HepG2 (cell line): ENCODE data around the gene CCNG1. TPM values are rescaled to one million over a fixed set of nuclear protein-coding genes. Genes with fewer than 3 reads are reported as not detected.

Experiments
- BCL3 ChIP-seq: sonication (generic); formaldehyde crosslinking; IDR thresholded peaks from 2 replicates; pipeline ENCODE4 v1.5.1; 2020; ENCODE audit warnings: mild to moderate bottlenecking, missing genetic modification reagents, moderate library complexity
- CHCHD3 ChIP-seq: sonication (generic); formaldehyde crosslinking; IDR thresholded peaks from 2 replicates; pipeline ENCODE4 v1.8.0; 2022; ENCODE audit warnings: mild to moderate bottlenecking, missing genetic modification reagents, moderate library complexity
- GLMP ChIP-seq: sonication (generic); formaldehyde crosslinking; IDR thresholded peaks from 2 replicates; pipeline ENCODE4 v1.9.0; 2021; ENCODE audit warnings: missing genetic modification reagents, mild to moderate bottlenecking, borderline replicate concordance
- HOXA3 ChIP-seq: sonication (generic); formaldehyde crosslinking; IDR thresholded peaks from 2 replicates; pipeline ENCODE4 v1.5.0; 2020; ENCODE audit warnings: missing genetic modification reagents
- IRX3 ChIP-seq: sonication (generic); formaldehyde crosslinking; IDR thresholded peaks from 2 replicates; pipeline ENCODE4 v1.8.1; 2023; ENCODE audit warnings: mild to moderate bottlenecking, low read depth, missing genetic modification reagents, borderline replicate concordance
- MXI1 ChIP-seq: IDR thresholded peaks from 3 replicates; pipeline ENCODE4 v1.6.1; 2012; ENCODE audit warnings: low read depth, low read length, inconsistent platforms, borderline replicate concordance
- NR2F1 ChIP-seq, 2 experiments: fragments of 450-650 bp in 1 of 2; formaldehyde crosslinking in 1 of 2; IDR thresholded peaks; 2 replicates each; pipeline versions ENCODE4 v1.5.0 to v1.6.1; 2016 to 2020; ENCODE audit warnings: mild to moderate bottlenecking in 1 of 2, missing compliant biosample characterization in 1 of 2, missing genetic modification reagents in 1 of 2, moderate library complexity in 1 of 2
- RAD51 ChIP-seq: fragments of 450-650 bp; IDR thresholded peaks from 2 replicates; pipeline ENCODE4 v1.6.1; 2016; ENCODE audit warnings: borderline replicate concordance
- SMC3 ChIP-seq: IDR thresholded peaks from 2 replicates; pipeline ENCODE4 v1.6.1; 2011; ENCODE audit warnings: low read length, improper control_type of control experiment
- THAP8 ChIP-seq: sonication (generic); formaldehyde crosslinking; IDR thresholded peaks from 2 replicates; pipeline ENCODE4 v1.5.1; 2020; ENCODE audit warnings: missing genetic modification reagents, mild to moderate bottlenecking, borderline replicate concordance
- ZNF180 ChIP-seq: sonication (generic); formaldehyde crosslinking; IDR thresholded peaks from 2 replicates; pipeline ENCODE4 v1.4.0; 2020; ENCODE audit warnings: low read depth, missing genetic modification reagents, borderline replicate concordance
- ZNF281 ChIP-seq: sonication (generic); formaldehyde crosslinking; IDR thresholded peaks from 2 replicates; pipeline ENCODE4 v1.4.0; 2020; ENCODE audit warnings: missing genetic modification reagents, borderline replicate concordance
- ZNF350 ChIP-seq: sonication (generic); formaldehyde crosslinking; IDR thresholded peaks from 2 replicates; pipeline ENCODE4 v1.4.0; 2020; ENCODE audit warnings: mild to moderate bottlenecking, low read depth, missing genetic modification reagents, borderline replicate concordance
- ZNF512B ChIP-seq: sonication (generic); formaldehyde crosslinking; IDR thresholded peaks from 2 replicates; pipeline ENCODE4 v1.5.1; 2020; ENCODE audit warnings: missing genetic modification reagents, mild to moderate bottlenecking, borderline replicate concordance
- ZNF670 ChIP-seq: sonication (generic); formaldehyde crosslinking; IDR thresholded peaks from 2 replicates; pipeline ENCODE4 v1.8.0; 2022; ENCODE audit warnings: mild to moderate bottlenecking, missing genetic modification reagents, borderline replicate concordance
- ZSCAN5A ChIP-seq: sonication (generic); formaldehyde crosslinking; IDR thresholded peaks from 2 replicates; pipeline ENCODE4 v1.8.0; 2022; ENCODE audit warnings: mild to moderate bottlenecking, missing genetic modification reagents, borderline replicate concordance
- polyA plus RNA-seq, 8 experiments: library from polyadenylated mRNA; depleted of rRNA in 3 of 8; stranded (reverse) in 7 of 8; unstranded in 1 of 8; fragments of >200 nt; fragmentation: Illumina TruSeq in 4 of 8; extraction: Trizol in 4 of 8; gene quantifications; 2 replicates each; pipeline versions ENCODE4 v1.2.1 to v1.2.3, GENCODE V29; 2011 to 2016; ENCODE audit warnings: low read depth in 4 of 8, missing spikeins in 1 of 8, mixed read lengths in 1 of 8; ENCODE audit not compliant: insufficient read depth in 1 of 8
- total RNA-seq, 5 experiments: library from RNA; depleted of rRNA; stranded (reverse); fragments of >200 nt; fragmentation: Illumina TruSeq; extraction: Trizol; gene quantifications; 2 replicates each; pipeline ENCODE4 v1.2.3, GENCODE V29; 2016; ENCODE audit warnings: low read depth in 1 of 5

The CCNG1 gene
- total and polyA plus RNA-seq, 2 of the 13 experiments (the other 11 are each of a cell fraction or from before 2014, with no cell fraction given), result 181 to 353 TPM

GRCh38 chr5:163459819-163460561 lies 22.6 kb downstream of the CCNG1 start, which contains the start of gene NUDCD2 (continued):
- peak; percentile 81 for TF ChIP-seq BCL3 (CRISPR knock-in tag)
- TF ChIP-seq THAP8 (CRISPR knock-in tag), result no peak
- peak; percentile 90; the same call in 1 of the 2 replicates for TF ChIP-seq ZNF670
- TF ChIP-seq ZNF180 (CRISPR knock-in tag), result 0 out of 2 replicates have a peak, but pooled peaks have one; percentile 60
- TF ChIP-seq ZNF350 (CRISPR knock-in tag), result peak; percentile 90
- 0 out of 2 replicates have a peak, but pooled peaks have one; percentile 65 for TF ChIP-seq ZSCAN5A (CRISPR knock-in tag)
- 0 out of 2 replicates have a peak, but pooled peaks have one; percentile 4 for TF ChIP-seq ZNF281 (CRISPR knock-in tag)
- peak; percentile 95 for TF ChIP-seq CHCHD3 (CRISPR knock-in tag)
- TF ChIP-seq SMC3, result no peak
- peak; percentile 79 for TF ChIP-seq MXI1
- TF ChIP-seq ZNF512B (CRISPR knock-in tag), result no peak
- TF ChIP-seq GLMP (CRISPR knock-in tag), result no peak
- no peak for TF ChIP-seq NR2F1 (CRISPR knock-in tag; IDR thresholded peaks at IDR 0.05)
- peak; percentile 91 for TF ChIP-seq IRX3 (CRISPR knock-in tag)
- TF ChIP-seq HOXA3 (CRISPR knock-in tag), result peak; percentile 85
- TF ChIP-seq RAD51, result no peak
